Smooth muscle cell (in vitro differentiated cells): ENCODE measurements around the gene RAB30. TPM values are rescaled to one million over a fixed set of nuclear protein-coding genes. Genes with fewer than 3 reads are reported as not detected.
A peak's percentile ranks its signal among the peaks of the same experiment; 100 is the strongest.

Experiments used
- DNase-seq: peaks from one replicate; lab custom pipeline; 2025; ENCODE audit not compliant: unreplicated experiment; lab: John Stamatoyannopoulos, UW
- H2AFZ ChIP-seq: fragments of 200-600 bp; sonication (generic); 2 replicates; pipeline ENCODE4 v1.6.0; 2016; ENCODE audit warnings: antibody characterized with exemption, low read depth, mild to moderate bottlenecking
- H3F3A ChIP-seq: fragments of 200-600 bp; sonication (generic); 2 replicates; pipeline ENCODE4 v1.6.0; 2017; ENCODE audit warnings: antibody characterized with exemption, low read depth
- H3K27ac ChIP-seq: fragments of 200-600 bp; sonication (generic); 2 replicates; pipeline ENCODE4 v1.5.1; 2016; ENCODE audit warnings: low read depth, mild to moderate bottlenecking
- H3K27me3 ChIP-seq: fragments of 200-600 bp; sonication (generic); 2 replicates; pipeline ENCODE4 v1.6.1; 2016; ENCODE audit warnings: low read depth, mild to moderate bottlenecking
- H3K36me3 ChIP-seq: fragments of 200-600 bp; sonication (generic); 2 replicates; pipeline ENCODE4 v1.5.1; 2016; ENCODE audit warnings: low read depth
- H3K4me1 ChIP-seq: fragments of 200-600 bp; sonication (generic); 2 replicates; pipeline ENCODE4 v1.5.1; 2016; ENCODE audit warnings: low read depth
- H3K4me2 ChIP-seq: fragments of 200-600 bp; sonication (generic); 2 replicates; pipeline ENCODE4 v1.6.0; 2016; ENCODE audit warnings: mild to moderate bottlenecking
- H3K4me3 ChIP-seq: fragments of 200-600 bp; sonication (generic); 2 replicates; pipeline ENCODE4 v1.5.1; 2016; ENCODE audit warnings: mild to moderate bottlenecking
- H3K79me2 ChIP-seq: fragments of 200-600 bp; sonication (generic); 2 replicates; pipeline ENCODE4 v1.6.0; 2016; ENCODE audit warnings: low read depth, mild to moderate bottlenecking
- H3K9ac ChIP-seq: fragments of 200-600 bp; sonication (generic); 2 replicates; pipeline ENCODE4 v1.6.0; 2016; ENCODE audit warnings: low read depth
- H3K9me3 ChIP-seq: fragments of 200-600 bp; sonication (generic); replicated peaks from 2 replicates; pipeline ENCODE4 v1.5.1; 2016; ENCODE audit warnings: low read depth
- H4K20me1 ChIP-seq: fragments of 200-600 bp; sonication (generic); 2 replicates; pipeline ENCODE4 v1.6.0; 2016; ENCODE audit warnings: low read depth
- WGBS: methylation state at CpG from one replicate; pipeline ENCODE4 v1.1.7; 2016; ENCODE audit warnings: low lambda C conversion rate; 5-methylcytosine and 5-hydroxymethylcytosine counted together
- polyA plus RNA-seq: library from polyadenylated mRNA; unstranded; fragments of >200 nt; fragmentation: Nextera tagmentation; extraction: Ambion mirVana; gene quantifications from 2 replicates; pipeline ENCODE4 v1.2.1, GENCODE V29; 2016
- total RNA-seq: library from RNA; depleted of rRNA; stranded (reverse); fragments of >200 nt; gene quantifications from 2 replicates; pipeline ENCODE4 v1.2.3, GENCODE V29; 2014
- TF ChIP-seq, protein P1 (sequence below): fragments of 200-600 bp; sonication (generic); IDR thresholded peaks from 2 replicates; pipeline ENCODE4 v1.5.1; 2017; ENCODE audit warnings: borderline replicate concordance, mild to moderate bottlenecking, antibody characterized with exemption; ENCODE audit not compliant: insufficient read depth, poor library complexity, severe bottlenecking

RAB30 gene
- total and polyA plus RNA-seq, 2 experiments from 2014 or later, result 11.2 to 19.6 TPM

DNA sequence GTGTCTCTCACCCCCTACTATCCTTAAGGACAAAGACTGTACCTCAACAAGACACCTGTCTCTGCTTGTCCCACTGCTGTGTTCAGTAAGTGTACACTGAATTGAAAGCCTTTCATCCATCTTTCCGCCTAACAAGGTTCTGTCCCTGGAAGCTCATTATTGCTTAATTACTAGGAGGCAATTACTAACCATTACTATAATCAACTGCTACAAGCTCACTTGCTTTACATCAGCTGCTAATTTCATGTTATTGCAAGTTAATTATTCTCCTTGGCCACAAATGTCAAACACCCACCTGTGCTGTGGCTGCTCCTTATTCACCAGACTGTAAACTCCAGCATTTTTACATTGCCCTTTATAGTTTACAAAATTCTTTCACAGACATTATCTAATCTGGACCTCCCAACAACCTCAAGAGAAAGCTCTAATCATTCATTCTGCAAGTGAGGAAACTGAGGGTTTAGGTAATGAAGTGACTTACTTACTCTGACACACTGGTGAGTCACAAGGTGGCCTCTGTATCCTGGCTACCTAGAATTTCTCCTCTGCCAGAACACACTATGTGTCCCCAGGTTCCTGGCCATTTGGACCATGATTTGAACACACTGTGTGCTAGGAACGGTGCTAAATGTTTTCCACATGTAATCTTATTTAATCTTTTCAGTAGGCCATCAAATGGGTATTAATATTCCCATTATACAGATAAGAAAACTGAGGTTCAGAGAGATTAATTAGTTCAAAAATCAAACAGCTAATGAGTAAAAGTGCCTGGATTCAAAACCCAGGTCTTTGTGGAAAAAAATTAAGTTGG lies 66.7 kb downstream of the RAB30 start:
- no peak overlapping the region for H3K4me2 ChIP-seq
- peaks cover 13% of the 10 kb centered on the region for H3F3A ChIP-seq
- no peaks in the 10 kb centered on the region for H3K9me3 ChIP-seq
- no peak for DNase-seq
- H4K20me1 ChIP-seq, result peaks cover 39% of the 10 kb centered on the region
- TF ChIP-seq, protein P1, sequence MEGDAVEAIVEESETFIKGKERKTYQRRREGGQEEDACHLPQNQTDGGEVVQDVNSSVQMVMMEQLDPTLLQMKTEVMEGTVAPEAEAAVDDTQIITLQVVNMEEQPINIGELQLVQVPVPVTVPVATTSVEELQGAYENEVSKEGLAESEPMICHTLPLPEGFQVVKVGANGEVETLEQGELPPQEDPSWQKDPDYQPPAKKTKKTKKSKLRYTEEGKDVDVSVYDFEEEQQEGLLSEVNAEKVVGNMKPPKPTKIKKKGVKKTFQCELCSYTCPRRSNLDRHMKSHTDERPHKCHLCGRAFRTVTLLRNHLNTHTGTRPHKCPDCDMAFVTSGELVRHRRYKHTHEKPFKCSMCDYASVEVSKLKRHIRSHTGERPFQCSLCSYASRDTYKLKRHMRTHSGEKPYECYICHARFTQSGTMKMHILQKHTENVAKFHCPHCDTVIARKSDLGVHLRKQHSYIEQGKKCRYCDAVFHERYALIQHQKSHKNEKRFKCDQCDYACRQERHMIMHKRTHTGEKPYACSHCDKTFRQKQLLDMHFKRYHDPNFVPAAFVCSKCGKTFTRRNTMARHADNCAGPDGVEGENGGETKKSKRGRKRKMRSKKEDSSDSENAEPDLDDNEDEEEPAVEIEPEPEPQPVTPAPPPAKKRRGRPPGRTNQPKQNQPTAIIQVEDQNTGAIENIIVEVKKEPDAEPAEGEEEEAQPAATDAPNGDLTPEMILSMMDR, result no peak
- no peak overlapping the region for H3K27ac ChIP-seq
- H3K4me3 ChIP-seq, result no peak overlapping the region
- peaks cover 12% of the 10 kb centered on the region for H3K4me1 ChIP-seq
- H3K79me2 ChIP-seq, result peaks cover 40% of the 10 kb centered on the region
- no peaks in the 10 kb centered on the region for H3K36me3 ChIP-seq
- no peak overlapping the region for H3K9ac ChIP-seq
- no peak overlapping the region for H2AFZ ChIP-seq
- 98% methylated on average over 2 of the region's 2 CpGs for WGBS
- no peaks in the 10 kb centered on the region for H3K27me3 ChIP-seq

DNA sequence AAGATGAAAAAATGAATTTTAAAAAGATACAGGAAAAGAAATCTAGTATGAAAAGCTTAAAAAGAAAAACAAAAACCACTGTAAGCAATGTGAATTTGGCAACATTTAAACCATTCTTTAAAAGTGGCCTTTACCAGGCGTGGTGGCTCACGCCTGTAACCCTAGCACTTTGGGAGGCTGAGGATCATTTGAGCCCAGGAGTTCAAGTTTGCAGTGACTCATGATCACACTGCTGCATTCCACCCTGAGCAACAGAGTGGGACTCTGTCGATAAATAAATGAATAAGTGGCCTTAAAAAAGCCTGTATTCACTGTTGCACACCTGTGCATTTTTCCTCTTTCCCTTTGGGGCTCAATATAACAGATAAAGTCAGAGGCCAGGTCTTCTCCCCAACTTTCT lies 69.2 kb downstream of the RAB30 start:
- no peak overlapping the region for H3K9ac ChIP-seq
- WGBS, result 94% methylated on average over 3 of the region's 3 CpGs
- H3K27me3 ChIP-seq, result no peaks in the 10 kb centered on the region
- TF ChIP-seq, protein P1, result no peak
- no peak for DNase-seq
- H3K9me3 ChIP-seq, result no peaks in the 10 kb centered on the region
- no peak overlapping the region for H3K4me2 ChIP-seq
- H4K20me1 ChIP-seq, result peaks cover 44% of the 10 kb centered on the region
- H3K4me1 ChIP-seq, result peaks cover 3% of the 10 kb centered on the region
- H2AFZ ChIP-seq, result no peak overlapping the region
- no peak overlapping the region for H3K4me3 ChIP-seq
- H3K27ac ChIP-seq, result peak overlapping the region; percentile 32
- H3K79me2 ChIP-seq, result peaks cover 39% of the 10 kb centered on the region
- no peaks in the 10 kb centered on the region for H3K36me3 ChIP-seq
- peaks cover 6% of the 10 kb centered on the region for H3F3A ChIP-seq

DNA sequence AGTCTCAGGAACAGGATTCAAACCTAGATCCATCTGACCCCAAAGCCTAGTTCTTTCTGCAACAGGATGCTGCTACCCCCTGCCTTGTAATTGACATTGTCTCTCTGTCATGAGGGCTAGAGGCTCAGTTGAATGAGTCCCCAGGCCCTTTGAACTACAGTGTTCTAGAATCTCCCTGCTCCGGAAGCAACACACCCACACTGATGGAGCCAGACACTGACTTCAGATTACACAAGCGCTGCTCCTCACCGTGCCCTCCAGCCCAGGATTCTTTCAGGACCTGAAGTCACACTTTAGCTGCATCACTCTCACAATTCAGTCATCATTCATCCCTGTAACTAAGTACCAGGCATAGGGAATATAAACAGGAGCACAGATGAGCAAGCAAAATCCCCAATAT lies 69.6 kb downstream of the RAB30 start:
- Histone ChIP-seq H4K20me1 (peaks cover 49% of the 10 kb centered on the region), H3F3A (peaks cover 10% of the 10 kb centered on the region), H3K9ac (no peak overlapping the region), H3K4me2 (no peak overlapping the region), H3K4me3 (no peak overlapping the region), H3K4me1 (peaks cover 4% of the 10 kb centered on the region), H3K36me3 (no peaks in the 10 kb centered on the region), H2AFZ (no peak overlapping the region), H3K27ac (peak overlapping the region; percentile 32), H3K79me2 (peaks cover 38% of the 10 kb centered on the region), H3K27me3 (no peaks in the 10 kb centered on the region), H3K9me3 (no peaks in the 10 kb centered on the region)
- DNase-seq, result no peak
- 9% methylated on average over 3 of the region's 3 CpGs for WGBS
- TF ChIP-seq, protein P1, result no peak

DNA sequence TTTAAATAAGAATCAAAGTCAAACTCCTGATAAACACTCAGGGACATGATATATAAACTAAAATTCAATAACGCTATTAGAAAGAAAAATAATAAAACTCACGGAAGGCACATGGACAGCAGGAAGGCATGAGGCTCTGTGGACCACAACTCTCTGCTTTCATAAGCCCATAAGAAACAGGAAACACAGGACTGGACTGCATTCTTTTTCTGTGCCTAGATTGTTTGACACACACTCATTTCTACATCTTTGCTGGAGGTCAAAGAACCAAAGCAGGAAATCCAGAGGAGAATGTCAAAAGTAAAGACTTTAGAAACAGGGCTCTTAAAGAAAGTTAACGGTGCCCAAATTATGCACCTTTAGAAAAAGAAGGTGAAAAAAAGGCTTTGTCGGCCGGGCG lies 71.3 kb downstream of the RAB30 start:
- DNase-seq, result no peak
- H3K27ac ChIP-seq, result no peak overlapping the region
- no peak overlapping the region for H2AFZ ChIP-seq
- TF ChIP-seq, protein P1, result no peak
- no peaks in the 10 kb centered on the region for H3K27me3 ChIP-seq
- no peak overlapping the region for H3K4me2 ChIP-seq
- WGBS, result 92% methylated on average over 6 of the region's 6 CpGs
- no peak overlapping the region for H3K4me3 ChIP-seq
- peaks cover 11% of the 10 kb centered on the region for H3K4me1 ChIP-seq
- H3K79me2 ChIP-seq, result peaks cover 22% of the 10 kb centered on the region
- no peaks in the 10 kb centered on the region for H3K9me3 ChIP-seq
- peaks cover 53% of the 10 kb centered on the region for H4K20me1 ChIP-seq
- H3K36me3 ChIP-seq, result no peaks in the 10 kb centered on the region
- H3K9ac ChIP-seq, result no peak overlapping the region
- peaks cover 18% of the 10 kb centered on the region for H3F3A ChIP-seq
